Measurements from ENCODE around the gene CHST14.
A peak's percentile ranks its signal among the peaks of the same experiment; 100 is the strongest.

Gene CHST14

DNA sequence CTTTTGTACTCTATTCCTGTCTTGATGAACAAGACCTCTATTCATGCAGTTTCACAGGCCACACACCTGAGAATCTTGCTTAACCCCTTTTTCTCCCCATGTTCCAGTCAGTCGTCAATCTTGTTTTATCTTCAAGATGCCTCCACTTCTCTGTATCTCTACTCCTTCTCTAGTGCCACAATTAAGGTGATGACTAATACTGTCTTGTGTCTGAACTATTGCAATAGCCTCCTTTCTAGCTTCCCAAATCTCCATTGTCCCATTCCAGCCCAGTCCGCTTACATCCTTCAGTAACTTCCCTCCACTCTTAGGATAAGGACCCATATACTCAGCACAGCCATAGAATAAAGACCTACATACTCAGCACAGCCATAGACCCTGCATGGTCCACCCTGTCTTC, 24.7 kb downstream of the CHST14 start:
- H3K56ac ChIP-seq (ENCODE audit: low read length) = no peak overlapping the region
- H4K8ac ChIP-seq (ENCODE audit: low read depth, low read length) = no peak overlapping the region
- H2BK120ac ChIP-seq (ENCODE audit: low read depth, low read length) = no peak overlapping the region
- H4K5ac ChIP-seq (ENCODE audit: low read length) = no peak overlapping the region
- H2AK5ac ChIP-seq (ENCODE audit: low read length) = no peak overlapping the region
- no peak overlapping the region for H3K4me2 ChIP-seq (ENCODE audit: low read length)
- H3K27ac ChIP-seq (ENCODE audit: low read depth, low read length) = no peak overlapping the region
- no CpG with 5 or more reads among the region's 2 CpGs for WGBS (ENCODE audit: extremely low coverage, insufficient coverage, low lambda C conversion rate)
- no peak overlapping the region for H3K4ac ChIP-seq (ENCODE audit: low read depth, low read length)
- no peaks in the 10 kb centered on the region for H3K79me1 ChIP-seq (ENCODE audit: low read length)
- no peak overlapping the region for H3K4me3 ChIP-seq (ENCODE audit: low read length)
- no peak overlapping the region for H3K23ac ChIP-seq (ENCODE audit: low read length)
- no peaks in the 10 kb centered on the region for H3K79me2 ChIP-seq (ENCODE audit: control insufficient read depth, insufficient read depth, low read length)
- no peak overlapping the region for H3K9ac ChIP-seq (ENCODE audit: low read length)
- no peak overlapping the region for H2BK15ac ChIP-seq (replicated peaks; ENCODE audit: low read depth)
- no peaks in the 10 kb centered on the region for H3K4me1 ChIP-seq (ENCODE audit: control insufficient read depth, low read depth, low read length)
- H3K18ac ChIP-seq (ENCODE audit: low read length) = no peak overlapping the region
- no peak overlapping the region for H2BK5ac ChIP-seq (ENCODE audit: low read length)
- H3K27me3 ChIP-seq (ENCODE audit: insufficient read depth, low read length, poor library complexity) = no peaks in the 10 kb centered on the region
- no peaks in the 10 kb centered on the region for H3K36me3 ChIP-seq (ENCODE audit: control insufficient read depth, insufficient read depth, low read length)
- no peak for DNase-seq

DNA sequence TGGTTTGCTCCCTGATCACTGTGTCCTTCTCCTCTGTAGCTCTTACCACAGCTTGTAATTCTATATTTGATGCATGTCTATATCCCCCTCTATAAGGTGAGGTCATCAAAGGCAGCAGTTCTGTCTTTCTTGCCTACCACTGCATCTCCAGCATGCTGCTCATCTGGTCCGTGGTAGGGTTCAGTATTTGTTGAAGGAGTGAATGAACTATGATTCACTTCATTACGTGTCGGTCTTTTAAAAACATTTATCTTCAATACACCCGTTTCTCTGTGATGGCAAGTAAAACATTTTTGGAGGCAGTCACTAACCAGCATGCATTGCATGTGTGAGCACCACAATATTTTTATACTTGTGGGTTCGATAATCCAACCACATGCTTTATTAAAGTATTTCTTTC, 27.6 kb downstream of the CHST14 start:
- no peak overlapping the region for H3K4me2 ChIP-seq (ENCODE audit: low read length)
- H3K56ac ChIP-seq (ENCODE audit: low read length) = no peak overlapping the region
- DNase-seq = no peak
- no peak overlapping the region for H2BK5ac ChIP-seq (ENCODE audit: low read length)
- no peak overlapping the region for H4K5ac ChIP-seq (ENCODE audit: low read length)
- H3K79me2 ChIP-seq (ENCODE audit: control insufficient read depth, insufficient read depth, low read length) = no peaks in the 10 kb centered on the region
- H3K23ac ChIP-seq (ENCODE audit: low read length) = no peak overlapping the region
- no peaks in the 10 kb centered on the region for H3K4me1 ChIP-seq (ENCODE audit: control insufficient read depth, low read depth, low read length)
- H3K9ac ChIP-seq (ENCODE audit: low read length) = no peak overlapping the region
- no peak overlapping the region for H2BK15ac ChIP-seq (replicated peaks; ENCODE audit: low read depth)
- no peak overlapping the region for H2AK5ac ChIP-seq (ENCODE audit: low read length)
- no peak overlapping the region for H3K4ac ChIP-seq (ENCODE audit: low read depth, low read length)
- no peak overlapping the region for H2BK120ac ChIP-seq (ENCODE audit: low read depth, low read length)
- no peaks in the 10 kb centered on the region for H3K79me1 ChIP-seq (ENCODE audit: low read length)
- H4K8ac ChIP-seq (ENCODE audit: low read depth, low read length) = no peak overlapping the region
- no peak overlapping the region for H3K18ac ChIP-seq (ENCODE audit: low read length)
- H3K4me3 ChIP-seq (ENCODE audit: low read length) = no peak overlapping the region
- H3K27ac ChIP-seq (ENCODE audit: low read depth, low read length) = no peak overlapping the region
- no CpG with 5 or more reads among the region's 5 CpGs for WGBS (ENCODE audit: extremely low coverage, insufficient coverage, low lambda C conversion rate)
- no peaks in the 10 kb centered on the region for H3K36me3 ChIP-seq (ENCODE audit: control insufficient read depth, insufficient read depth, low read length)
- no peaks in the 10 kb centered on the region for H3K27me3 ChIP-seq (ENCODE audit: insufficient read depth, low read length, poor library complexity)

DNA sequence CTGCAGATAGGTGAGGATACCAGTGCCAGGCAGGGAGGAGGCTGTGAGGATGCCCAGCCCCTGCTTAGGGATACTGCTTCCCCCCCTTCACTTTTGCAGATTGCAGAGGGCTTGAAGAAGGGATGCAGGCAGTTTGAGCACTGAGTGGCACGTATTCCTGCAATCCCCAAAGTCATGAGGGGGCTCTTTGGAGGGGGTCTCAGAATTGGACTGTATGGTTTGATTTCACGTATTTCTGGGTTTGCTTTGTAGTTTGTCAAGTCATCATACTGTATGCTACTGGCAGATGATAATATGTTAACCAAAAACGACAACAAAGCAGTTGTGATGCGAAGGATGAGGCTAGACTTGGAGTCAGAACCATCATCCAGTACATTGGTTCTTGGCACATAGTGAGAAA, 28.1 kb downstream of the CHST14 start:
- Histone ChIP-seq H3K4me1 (ENCODE audit: control insufficient read depth, low read depth, low read length) (no peaks in the 10 kb centered on the region), H2BK120ac (ENCODE audit: low read depth, low read length) (no peak overlapping the region), H3K27me3 (ENCODE audit: insufficient read depth, low read length, poor library complexity) (no peaks in the 10 kb centered on the region), H3K4me3 (ENCODE audit: low read length) (no peak overlapping the region), H4K8ac (ENCODE audit: low read depth, low read length) (no peak overlapping the region), H3K79me2 (ENCODE audit: control insufficient read depth, insufficient read depth, low read length) (no peaks in the 10 kb centered on the region), H3K79me1 (ENCODE audit: low read length) (no peaks in the 10 kb centered on the region), H2BK15ac (replicated peaks; ENCODE audit: low read depth) (no peak overlapping the region), H4K5ac (ENCODE audit: low read length) (no peak overlapping the region), H3K9ac (ENCODE audit: low read length) (no peak overlapping the region), H3K4ac (ENCODE audit: low read depth, low read length) (no peak overlapping the region), H3K4me2 (ENCODE audit: low read length) (no peak overlapping the region), H3K18ac (ENCODE audit: low read length) (no peak overlapping the region), H3K27ac (ENCODE audit: low read depth, low read length) (no peak overlapping the region), H2BK5ac (ENCODE audit: low read length) (no peak overlapping the region), H3K23ac (ENCODE audit: low read length) (no peak overlapping the region), H3K36me3 (ENCODE audit: control insufficient read depth, insufficient read depth, low read length) (no peaks in the 10 kb centered on the region), H3K56ac (ENCODE audit: low read length) (no peak overlapping the region), H2AK5ac (ENCODE audit: low read length) (no peak overlapping the region)
- WGBS (ENCODE audit: extremely low coverage, insufficient coverage, low lambda C conversion rate) = no CpG with 5 or more reads among the region's 4 CpGs
- no peak for DNase-seq

DNA sequence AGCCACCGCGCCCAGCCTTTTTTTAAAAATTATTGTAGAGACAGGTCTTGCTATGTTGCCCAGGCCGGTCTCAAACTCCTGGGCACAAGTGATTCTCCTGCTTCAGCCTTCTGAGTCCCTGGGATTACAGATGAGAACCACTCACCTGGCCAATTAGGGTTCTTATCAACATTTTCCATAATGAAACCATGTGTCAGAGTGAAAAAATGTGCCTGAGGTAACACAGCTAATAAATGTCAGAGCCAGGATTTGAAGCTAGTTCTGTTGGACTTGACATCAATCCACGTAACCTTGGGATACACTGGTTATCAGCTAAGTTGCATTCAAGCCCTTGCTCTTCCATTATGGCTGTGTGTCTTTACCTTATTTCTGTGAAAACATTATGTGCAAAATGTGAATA, 29.1 kb downstream of the CHST14 start:
- Histone ChIP-seq H3K79me1 (ENCODE audit: low read length) (no peaks in the 10 kb centered on the region), H3K23ac (ENCODE audit: low read length) (no peak overlapping the region), H3K4ac (ENCODE audit: low read depth, low read length) (no peak overlapping the region), H2BK5ac (ENCODE audit: low read length) (no peak overlapping the region), H3K4me1 (ENCODE audit: control insufficient read depth, low read depth, low read length) (no peaks in the 10 kb centered on the region), H2AK5ac (ENCODE audit: low read length) (no peak overlapping the region), H3K4me2 (ENCODE audit: low read length) (no peak overlapping the region), H3K79me2 (ENCODE audit: control insufficient read depth, insufficient read depth, low read length) (no peaks in the 10 kb centered on the region), H2BK120ac (ENCODE audit: low read depth, low read length) (no peak overlapping the region), H3K18ac (ENCODE audit: low read length) (no peak overlapping the region), H2BK15ac (replicated peaks; ENCODE audit: low read depth) (no peak overlapping the region), H3K4me3 (ENCODE audit: low read length) (no peak overlapping the region), H4K8ac (ENCODE audit: low read depth, low read length) (no peak overlapping the region), H3K9ac (ENCODE audit: low read length) (no peak overlapping the region), H3K56ac (ENCODE audit: low read length) (no peak overlapping the region), H3K36me3 (ENCODE audit: control insufficient read depth, insufficient read depth, low read length) (no peaks in the 10 kb centered on the region), H3K27me3 (ENCODE audit: insufficient read depth, low read length, poor library complexity) (no peaks in the 10 kb centered on the region), H3K27ac (ENCODE audit: low read depth, low read length) (no peak overlapping the region), H4K5ac (ENCODE audit: low read length) (no peak overlapping the region)
- WGBS (ENCODE audit: extremely low coverage, insufficient coverage, low lambda C conversion rate) = no CpG with 5 or more reads among the region's 4 CpGs
- no peak for DNase-seq

DNA sequence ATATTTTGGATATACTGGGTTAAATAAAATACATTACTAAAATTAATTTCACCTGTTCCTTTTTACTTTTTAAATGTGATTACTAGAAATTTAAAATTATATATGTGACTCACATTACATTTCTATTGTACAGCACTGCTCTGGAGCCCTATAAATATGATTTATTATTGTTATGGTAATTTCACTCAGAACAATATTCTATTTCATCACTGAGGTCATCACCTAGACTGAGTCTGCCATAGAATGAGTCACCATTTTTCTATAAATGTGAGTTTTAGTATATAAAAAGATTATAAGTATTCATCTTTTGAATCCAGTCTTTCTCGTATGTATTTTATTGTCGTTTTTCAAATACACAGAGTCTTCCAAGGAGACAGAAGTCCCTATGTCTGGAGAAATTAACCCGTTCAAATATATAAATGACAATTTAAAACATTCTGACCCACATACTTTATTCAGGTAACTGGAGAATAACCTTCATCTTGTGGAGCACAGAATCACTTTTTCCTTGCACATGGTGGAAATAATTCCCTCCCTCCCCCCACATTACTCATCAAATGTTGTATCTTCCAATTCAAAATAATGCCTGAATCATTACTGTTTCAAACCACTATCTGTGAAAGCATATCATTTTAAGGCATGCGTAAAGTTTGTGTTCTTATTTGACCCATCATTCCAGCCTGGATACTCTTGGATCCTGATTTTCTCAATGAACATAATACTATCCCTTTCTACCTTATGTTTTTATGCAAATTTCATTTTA, 30.0 kb downstream of the CHST14 start:
- H3K36me3 ChIP-seq (ENCODE audit: control insufficient read depth, insufficient read depth, low read length) = no peaks in the 10 kb centered on the region
- no peak overlapping the region for H3K56ac ChIP-seq (ENCODE audit: low read length)
- H3K4ac ChIP-seq (ENCODE audit: low read depth, low read length) = no peak overlapping the region
- no peak overlapping the region for H2BK120ac ChIP-seq (ENCODE audit: low read depth, low read length)
- no peak overlapping the region for H3K4me2 ChIP-seq (ENCODE audit: low read length)
- no peaks in the 10 kb centered on the region for H3K27me3 ChIP-seq (ENCODE audit: insufficient read depth, low read length, poor library complexity)
- no peak for DNase-seq
- no peak overlapping the region for H4K8ac ChIP-seq (ENCODE audit: low read depth, low read length)
- no peak overlapping the region for H3K18ac ChIP-seq (ENCODE audit: low read length)
- no peak overlapping the region for H3K4me3 ChIP-seq (ENCODE audit: low read length)
- WGBS (ENCODE audit: extremely low coverage, insufficient coverage, low lambda C conversion rate) = no CpG with 5 or more reads among the region's 4 CpGs
- no peaks in the 10 kb centered on the region for H3K79me2 ChIP-seq (ENCODE audit: control insufficient read depth, insufficient read depth, low read length)
- no peaks in the 10 kb centered on the region for H3K4me1 ChIP-seq (ENCODE audit: control insufficient read depth, low read depth, low read length)
- no peak overlapping the region for H2BK15ac ChIP-seq (replicated peaks; ENCODE audit: low read depth)
- H3K23ac ChIP-seq (ENCODE audit: low read length) = no peak overlapping the region
- H3K9ac ChIP-seq (ENCODE audit: low read length) = no peak overlapping the region
- no peak overlapping the region for H3K27ac ChIP-seq (ENCODE audit: low read depth, low read length)
- H2AK5ac ChIP-seq (ENCODE audit: low read length) = no peak overlapping the region
- no peak overlapping the region for H4K5ac ChIP-seq (ENCODE audit: low read length)
- no peak overlapping the region for H2BK5ac ChIP-seq (ENCODE audit: low read length)
- H3K79me1 ChIP-seq (ENCODE audit: low read length) = no peaks in the 10 kb centered on the region

DNA sequence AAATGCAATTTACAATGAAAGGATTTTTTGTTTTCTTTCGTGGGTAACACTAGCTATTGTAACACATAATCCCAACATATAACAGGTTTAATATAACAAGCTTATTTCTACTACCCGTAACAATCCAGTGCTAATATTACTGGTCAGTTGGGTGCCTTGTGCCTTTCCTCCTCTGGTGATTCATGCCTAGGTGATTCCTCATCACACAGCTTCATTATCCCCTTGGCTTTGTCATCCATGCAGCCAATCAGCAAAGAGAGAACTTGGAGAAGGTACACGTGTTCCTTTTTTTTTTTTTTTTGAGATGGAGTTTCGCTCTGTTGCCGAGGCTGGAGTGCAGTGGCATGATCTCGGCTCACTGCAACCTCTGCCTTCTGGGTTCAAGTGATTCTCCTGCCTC, 30.7 kb downstream of the CHST14 start:
- H3K27ac ChIP-seq (ENCODE audit: low read depth, low read length) = no peak overlapping the region
- no peak overlapping the region for H3K56ac ChIP-seq (ENCODE audit: low read length)
- no peak overlapping the region for H2BK5ac ChIP-seq (ENCODE audit: low read length)
- H3K23ac ChIP-seq (ENCODE audit: low read length) = no peak overlapping the region
- H3K4me3 ChIP-seq (ENCODE audit: low read length) = no peak overlapping the region
- no peaks in the 10 kb centered on the region for H3K36me3 ChIP-seq (ENCODE audit: control insufficient read depth, insufficient read depth, low read length)
- no peak overlapping the region for H2BK15ac ChIP-seq (replicated peaks; ENCODE audit: low read depth)
- no peak overlapping the region for H4K5ac ChIP-seq (ENCODE audit: low read length)
- H3K79me1 ChIP-seq (ENCODE audit: low read length) = no peaks in the 10 kb centered on the region
- no peak overlapping the region for H3K4ac ChIP-seq (ENCODE audit: low read depth, low read length)
- peak; percentile 62 for DNase-seq
- H2BK120ac ChIP-seq (ENCODE audit: low read depth, low read length) = no peak overlapping the region
- no CpG with 5 or more reads among the region's 6 CpGs for WGBS (ENCODE audit: extremely low coverage, insufficient coverage, low lambda C conversion rate)
- no peak overlapping the region for H3K9ac ChIP-seq (ENCODE audit: low read length)
- H3K27me3 ChIP-seq (ENCODE audit: insufficient read depth, low read length, poor library complexity) = no peaks in the 10 kb centered on the region
- no peak overlapping the region for H3K4me2 ChIP-seq (ENCODE audit: low read length)
- no peak overlapping the region for H3K18ac ChIP-seq (ENCODE audit: low read length)
- H3K79me2 ChIP-seq (ENCODE audit: control insufficient read depth, insufficient read depth, low read length) = no peaks in the 10 kb centered on the region
- H3K4me1 ChIP-seq (ENCODE audit: control insufficient read depth, low read depth, low read length) = no peaks in the 10 kb centered on the region
- H4K8ac ChIP-seq (ENCODE audit: low read depth, low read length) = no peak overlapping the region
- H2AK5ac ChIP-seq (ENCODE audit: low read length) = no peak overlapping the region
